OCI-M2 (cell line): Measurements from ENCODE around the gene ZBTB21.
"Not testable (repeated sequence)": the region's sequence is repeated elsewhere in the genome, so short reads cannot be mapped to it uniquely, and the experiment has no call there.

ENCODE experiments used
- DNase-seq: peaks from one replicate; lab custom pipeline; 2025; ENCODE audit not compliant: unreplicated experiment; lab: John Stamatoyannopoulos, UW

ZBTB21 gene

GRCh38 chr21:41954654-41955499 is 55.3 kb downstream of the ZBTB21 start:
- DNase-seq = no peak

GRCh38 chr21:41953831-41954653 is 56.1 kb downstream of the ZBTB21 start, which contains the start of gene C2CD2:
Gene C2CD2, minus strand, starts transcription at chr21:41954018. Its CDS starts 370 bp downstream, at chr21:41953648.
- DNase-seq = no peak

GRCh38 chr21:41953249-41953830 is 56.8 kb downstream of the ZBTB21 start:
- DNase-seq = no peak

- no peak for DNase-seq
Measured at GRCh38 chr21:41952568-41953248, 57.5 kb downstream of the ZBTB21 start.

- DNase-seq = no peak
Measured at GRCh38 chr21:41951876-41952567, 58.1 kb downstream of the ZBTB21 start.

- DNase-seq = no peak
Measured at GRCh38 chr21:41950941-41951351, 59.2 kb downstream of the ZBTB21 start.

- DNase-seq = not testable (repeated sequence)
Measured at GRCh38 chr21:41949631-41950030, 60.5 kb downstream of the ZBTB21 start.

- DNase-seq = no peak
Measured at GRCh38 chr21:41948901-41949300, 61.3 kb downstream of the ZBTB21 start.

- DNase-seq = no peak
Measured at GRCh38 chr21:41948078-41948895, 61.9 kb downstream of the ZBTB21 start.

GRCh38 chr21:41945982-41946381 is 64.2 kb downstream of the ZBTB21 start:
- DNase-seq = no peak

GRCh38 chr21:41943851-41944250 is 66.3 kb downstream of the ZBTB21 start:
- DNase-seq = no peak

GRCh38 chr21:41942457-41942856 is 67.7 kb downstream of the ZBTB21 start:
- DNase-seq = no peak

- no peak for DNase-seq
Measured at GRCh38 chr21:41941941-41942340, 68.2 kb downstream of the ZBTB21 start.

GRCh38 chr21:41940431-41940830 is 69.7 kb downstream of the ZBTB21 start:
- DNase-seq = no peak

GRCh38 chr21:41939391-41939790 is 70.8 kb downstream of the ZBTB21 start:
- no peak for DNase-seq
